HCT116 (cell line): ENCODE measurements around the gene ZHX3. TPM values are rescaled to one million over a fixed set of nuclear protein-coding genes. Genes with fewer than 3 reads are reported as not detected.

Experiments used
- ATAC-seq: fragments of 200-7000 bp; cut with Tn5 transposase; 2 replicates; pipeline ENCODE4 v1.9.1; 2020; ENCODE audit warnings: mild to moderate bottlenecking, moderate library complexity
- BruUV-seq: library from RNA; stranded (reverse); fragments of 400-500 nt; replicated peaks from 2 replicates; lab custom pipeline; 2021; lab: Mats Ljungman, UMichigan
- CTCF ChIA-PET: fragments of 300-600 bp; sonication (Branson Sonifier 250); formaldehyde crosslinking; loops from one replicate; lab custom pipeline; 2021; ENCODE audit warnings: antibody characterized with exemption; lab: Charles Lee
- POLR2A ChIA-PET: fragments of 300-600, 350-600 bp; sonication (Branson Sonifier 250); formaldehyde crosslinking; loops from one replicate; lab custom pipeline; 2021; ENCODE audit warnings: antibody characterized with exemption; lab: Charles Lee
- RAD21 ChIA-PET, 2 experiments: fragments of 300-600 bp; sonication (Branson Sonifier 250); formaldehyde crosslinking; loops; one replicate each; lab custom pipeline; 2023; ENCODE audit warnings: low total read pairs in 2 of 2; ENCODE audit not compliant: uncharacterized antibody in 2 of 2, unreplicated experiment in 2 of 2, low non-redundant PET in 1 of 2; lab: Charles Lee
- DNase-seq: peaks from one replicate; pipeline ENCODE4 v3.0.0-alpha.2; 2010; ENCODE audit warnings: low read depth, low spot score
- H2AFZ ChIP-seq: fragments of 200-600 bp; shearing (Covaris generic), sonication (generic); 2 replicates; pipeline ENCODE4 v1.6.1; 2017; ENCODE audit warnings: low read depth, mixed run types, mixed read lengths, antibody characterized with exemption, low read length; ENCODE audit not compliant: poor library complexity, severe bottlenecking
- H3K27ac ChIP-seq: 2 replicates; pipeline ENCODE4 v1.5.1; 2012; ENCODE audit warnings: low read depth, low read length
- H3K27me3 ChIP-seq: fragments of 200-600 bp; sonication (generic); 2 replicates; pipeline ENCODE4 v1.6.1; 2016; ENCODE audit warnings: mixed run types, low read length, mixed read lengths; ENCODE audit not compliant: insufficient read depth
- H3K36me3 ChIP-seq, 2 experiments: fragments of 200-500 bp in 1 of 2; fragments of 200-600 bp in 1 of 2; sonication (Bioruptor generic) in 1 of 2; sonication (generic) in 1 of 2; 2 replicates each; pipeline versions ENCODE4 v1.5.1 to v1.6.1; 2014 to 2016; ENCODE audit warnings: low read length in 2 of 2, inconsistent platforms in 1 of 2, mixed read lengths in 1 of 2, mixed run types in 1 of 2; ENCODE audit not compliant: insufficient read depth in 2 of 2, control insufficient read depth in 1 of 2
- H3K4me1 ChIP-seq, 2 experiments: fragments of 200-600 bp in 1 of 2; sonication (generic) in 1 of 2; 2 replicates each; pipeline versions ENCODE4 v1.5.1 to v1.6.1; 2012 to 2017; ENCODE audit warnings: low read length in 2 of 2, inconsistent platforms in 1 of 2, mild to moderate bottlenecking in 1 of 2, mixed read lengths in 1 of 2, mixed run types in 1 of 2, moderate library complexity in 1 of 2; ENCODE audit not compliant: insufficient read depth in 2 of 2, control insufficient read depth in 1 of 2
- H3K4me2 ChIP-seq: fragments of 200-600 bp; sonication (generic); 2 replicates; pipeline ENCODE4 v1.6.1; 2017; ENCODE audit warnings: mixed run types, low read length, mixed read lengths
- H3K4me3 ChIP-seq, 2 experiments: fragments of 200-600 bp in 1 of 2; sonication (generic) in 1 of 2; replicated peaks in 1 of 2; 2 replicates each; pipeline ENCODE4 v1.5.1; 2011 to 2016; ENCODE audit warnings: low read length in 2 of 2, control low read depth in 1 of 2, low read depth in 1 of 2, mild to moderate bottlenecking in 1 of 2, mixed read lengths in 1 of 2, mixed run types in 1 of 2
- H3K79me2 ChIP-seq: fragments of 200-600 bp; sonication (generic); 2 replicates; pipeline ENCODE4 v1.6.1; 2017; ENCODE audit warnings: mild to moderate bottlenecking, mixed run types, low read length, moderate library complexity, mixed read lengths; ENCODE audit not compliant: insufficient read depth
- H3K9ac ChIP-seq: fragments of 200-600 bp; sonication (generic); 2 replicates; pipeline ENCODE4 v1.6.1; 2016; ENCODE audit warnings: low read length, mixed read lengths
- H3K9me2 ChIP-seq: fragments of 200-600 bp; sonication (generic), shearing (Covaris generic); 2 replicates; pipeline ENCODE4 v1.6.1; 2017; ENCODE audit warnings: mixed run types, mild to moderate bottlenecking, moderate library complexity; ENCODE audit not compliant: insufficient read depth
- H3K9me3 ChIP-seq, 2 experiments: fragments of 200-500 bp in 1 of 2; fragments of 200-600 bp in 1 of 2; sonication (Bioruptor generic) in 1 of 2; sonication (generic) in 1 of 2; 2 replicates each; pipeline ENCODE4 v1.6.1; 2014 to 2017; ENCODE audit warnings: low read length in 2 of 2, mixed read lengths in 2 of 2, inconsistent platforms in 1 of 2, low read depth in 1 of 2, mild to moderate bottlenecking in 1 of 2, mixed run types in 1 of 2, moderate library complexity in 1 of 2; ENCODE audit not compliant: control insufficient read depth in 1 of 2, insufficient read depth in 1 of 2
- H4K20me1 ChIP-seq: fragments of 200-600 bp; sonication (generic), shearing (Covaris generic); 2 replicates; pipeline ENCODE4 v1.6.1; 2017; ENCODE audit warnings: mixed run types, mild to moderate bottlenecking, moderate library complexity; ENCODE audit not compliant: insufficient read depth
- ATF3 ChIP-seq: IDR thresholded peaks from 2 replicates; pipeline ENCODE4 v1.6.1; 2012
- CEBPB ChIP-seq: IDR thresholded peaks from 2 replicates; pipeline ENCODE4 v1.6.1; 2012; ENCODE audit warnings: low read depth
- ELF1 ChIP-seq: IDR thresholded peaks from 2 replicates; pipeline ENCODE4 v1.6.1; 2012; ENCODE audit warnings: low read depth, borderline replicate concordance
- EZH2phosphoT487 ChIP-seq: fragments of 200-600 bp; IDR thresholded peaks from 2 replicates; pipeline ENCODE4 v1.6.1; 2018; ENCODE audit warnings: antibody characterized with exemption, borderline replicate concordance
- FOSL1 ChIP-seq: IDR thresholded peaks from 2 replicates; pipeline ENCODE4 v1.6.1; 2012; ENCODE audit warnings: low read depth
- POLR2A ChIP-seq: IDR thresholded peaks from 2 replicates; pipeline ENCODE4 v1.7.0; 2011; ENCODE audit warnings: borderline replicate concordance; ENCODE audit not compliant: insufficient read depth, insufficient read length; ENCODE audit errors: extremely low read depth
- POLR2AphosphoS5 ChIP-seq: IDR thresholded peaks from 2 replicates; pipeline ENCODE4 v1.6.1; 2011; ENCODE audit warnings: mild to moderate bottlenecking, low read depth, low read length, moderate library complexity
- ZBTB33 ChIP-seq: IDR thresholded peaks from 2 replicates; pipeline ENCODE4 v1.6.1; 2011; ENCODE audit warnings: mild to moderate bottlenecking, low read length, moderate library complexity; ENCODE audit not compliant: insufficient replicate concordance; ENCODE audit errors: extremely low read depth
- intact Hi-C: fragments of 100-400 bp; cut with micrococcal nuclease; formaldehyde crosslinking; loops from 2 replicates; pipeline ENCODE4 v1.10.0; 2022
- total RNA-seq: library from RNA; stranded (reverse); gene quantifications from one replicate; pipeline ENCODE4 v1.2.1, GENCODE V29; 2021; ENCODE audit not compliant: unreplicated experiment

ZHX3 gene
- total RNA-seq, 1 experiment from 2014 or later: 13.3 TPM

- TF ChIP-seq ZBTB33: no peak
- no peak for TF ChIP-seq POLR2AphosphoS5
- TF ChIP-seq CEBPB: no peak
- TF ChIP-seq ATF3: no peak
These were observed 145.7 kb downstream of the ZHX3 start (continued) for GRCh38 chr20:41171736-41172295.

GRCh38 chr20:41170386-41171105 is 147.0 kb downstream of the ZHX3 start:
- CTCF ChIA-PET: interaction anchor here (0.7 to 4.8 kb wide), 2 partner anchors 169 to 543 kb away, joined by 4 to 83 read pairs; partner anchors contain the start of gene LPIN3

More at GRCh38 chr20:41170386-41171105, 147.0 kb downstream of the ZHX3 start:
- no peaks in the 10 kb centered on the region for H3K4me1 ChIP-seq
- no peaks in the 10 kb centered on the region for H3K9me3 ChIP-seq
- ATAC-seq (no peak), DNase-seq (no peak)
- H3K79me2 ChIP-seq: no peaks in the 10 kb centered on the region
- no peaks in the 10 kb centered on the region for H3K9me2 ChIP-seq
- H3K36me3 ChIP-seq: peaks cover 11 to 32% of the 10 kb centered on the region in 2 experiments
- ChIA-PET RAD21 (interaction anchor here in 1 of 2 experiments (1.0 kb wide), 1 partner anchor 169 kb away, joined by 5 read pairs; no protein-coding TSS in a partner anchor), POLR2A (no interaction called here)
- H3K27me3 ChIP-seq: no peaks in the 10 kb centered on the region
- no peak overlapping the region for H2AFZ ChIP-seq
- no peak for TF ChIP-seq POLR2A
- TF ChIP-seq FOSL1: no peak
- TF ChIP-seq EZH2phosphoT487: no peak
- no peak for TF ChIP-seq ELF1
- no peak overlapping the region for H3K4me2 ChIP-seq
- H4K20me1 ChIP-seq: no peaks in the 10 kb centered on the region
- no peak overlapping the region for H3K4me3 ChIP-seq
- no peak overlapping the region for H3K27ac ChIP-seq
- no TSS peak for BruUV-seq
- intact Hi-C loops: loop anchor here (5.0 kb wide), 1 partner anchor 242 kb away; no protein-coding TSS in a partner anchor
- H3K9ac ChIP-seq: no peak overlapping the region
